Measurements from ENCODE around the gene SLC12A8. TPM values are rescaled to one million over a fixed set of nuclear protein-coding genes. Genes with fewer than 3 reads are reported as not detected.

Gene SLC12A8
- total RNA-seq, 1 donor: 13.4 TPM

GRCh38 chr3:125179884-125180240 is 32.7 kb downstream of the SLC12A8 start:
- H3K4me3 ChIP-seq (ENCODE audit: low read depth, low read length): no peak overlapping the region
- TF ChIP-seq CTCF (IDR thresholded peaks at IDR 0.05; ENCODE audit: insufficient read depth, low read length): no peak

GRCh38 chr3:125179143-125179883 is 33.2 kb downstream of the SLC12A8 start:
- no peak overlapping the region for H3K4me3 ChIP-seq (ENCODE audit: low read depth, low read length)
- TF ChIP-seq CTCF (IDR thresholded peaks at IDR 0.05; ENCODE audit: insufficient read depth, low read length): no peak
- DNase-seq (ENCODE audit: low read depth): no peak

More at GRCh38 chr3:125179884-125180240, 32.7 kb downstream of the SLC12A8 start:
- no peak for DNase-seq (ENCODE audit: low read depth)

- no peak for DNase-seq (ENCODE audit: low read depth)
- no peak for TF ChIP-seq CTCF (IDR thresholded peaks at IDR 0.05; ENCODE audit: insufficient read depth, low read length)
- H3K4me3 ChIP-seq (ENCODE audit: low read depth, low read length): no peak overlapping the region
These were observed 34.8 kb downstream of the SLC12A8 start for GRCh38 chr3:125177746-125178145.

- no peak for TF ChIP-seq CTCF (IDR thresholded peaks at IDR 0.05; ENCODE audit: insufficient read depth, low read length)
- no peak overlapping the region for H3K4me3 ChIP-seq (ENCODE audit: low read depth, low read length)
- no peak for DNase-seq (ENCODE audit: low read depth)
These were observed 37.1 kb downstream of the SLC12A8 start for GRCh38 chr3:125175295-125176078.

- no peak overlapping the region for H3K4me3 ChIP-seq (ENCODE audit: low read depth, low read length)
- TF ChIP-seq CTCF (IDR thresholded peaks at IDR 0.05; ENCODE audit: insufficient read depth, low read length): no peak
- DNase-seq (ENCODE audit: low read depth): no peak
These were observed 40.2 kb downstream of the SLC12A8 start for GRCh38 chr3:125172346-125172745.

- no peak for DNase-seq (ENCODE audit: low read depth)
- no peak for TF ChIP-seq CTCF (IDR thresholded peaks at IDR 0.05; ENCODE audit: insufficient read depth, low read length)
- H3K4me3 ChIP-seq (ENCODE audit: low read depth, low read length): no peak overlapping the region
These were observed 43.7 kb downstream of the SLC12A8 start for GRCh38 chr3:125168711-125169393.

Data from fibroblast of the aortic adventitia (primary cell).